Cardiac muscle cell (in vitro differentiated cells and primary cell): Measurements from ENCODE around the gene MGAT5. TPM values are rescaled to one million over a fixed set of nuclear protein-coding genes. Genes with fewer than 3 reads are reported as not detected.

Experiments
- DNase-seq, 2 donors: peaks; one replicate each; pipeline versions ENCODE4 v3.0.0 to v3.0.0-alpha.2; 2010 to 2017; ENCODE audit warnings: low read depth in 1 of 2, low spot score in 1 of 2
- H3K27ac ChIP-seq: fragments of 200-600 bp; sonication (generic); 2 replicates; pipeline ENCODE4 v1.5.1; 2016
- H3K27me3 ChIP-seq: fragments of 200-600 bp; sonication (generic); 2 replicates; pipeline ENCODE4 v1.6.0; 2016; ENCODE audit warnings: control low read depth
- H3K36me3 ChIP-seq: fragments of 200-600 bp; sonication (generic); 2 replicates; pipeline ENCODE4 v1.5.1; 2016; ENCODE audit warnings: control low read depth
- H3K4me1 ChIP-seq: fragments of 200-600 bp; sonication (generic); 2 replicates; pipeline ENCODE4 v1.8.1; 2017; ENCODE audit warnings: low read depth, mild to moderate bottlenecking, mixed run types
- H3K4me3 ChIP-seq: fragments of 200-600 bp; sonication (generic); 2 replicates; pipeline ENCODE4 v1.5.1; 2016; ENCODE audit warnings: mild to moderate bottlenecking
- H3K9me3 ChIP-seq: fragments of 200-600 bp; sonication (generic); 2 replicates; pipeline ENCODE4 v1.5.1; 2017; ENCODE audit warnings: low read depth, mild to moderate bottlenecking, control low read depth
- CTCF ChIP-seq: IDR thresholded peaks from 2 replicates; pipeline ENCODE4 v1.5.1; 2012; ENCODE audit warnings: low read depth, mild to moderate bottlenecking, low read length
- polyA plus RNA-seq: library from polyadenylated mRNA; unstranded; fragments of >200 nt; fragmentation: Nextera tagmentation; extraction: Ambion mirVana; gene quantifications from 2 replicates; pipeline ENCODE4 v1.2.1, GENCODE V29; 2016
- total RNA-seq: library from RNA; depleted of rRNA; stranded (reverse); fragments of >200 nt; gene quantifications from 2 replicates; pipeline ENCODE4 v1.2.3, GENCODE V29; 2016

MGAT5 gene
- total and polyA plus RNA-seq, 2 experiments from 2014 or later: 12.5 to 66.8 TPM

- no peaks in the 10 kb centered on the region for H3K4me1 ChIP-seq
- no peak for TF ChIP-seq CTCF
- no peaks in the 10 kb centered on the region for H3K9me3 ChIP-seq
- no peaks in the 10 kb centered on the region for H3K36me3 ChIP-seq
- no peak overlapping the region for H3K4me3 ChIP-seq
- no peaks in the 10 kb centered on the region for H3K27me3 ChIP-seq
- no peak for DNase-seq
- no peak overlapping the region for H3K27ac ChIP-seq
Observed at GRCh38 chr2:134344954-134345697, 91.3 kb downstream of the MGAT5 start.

- TF ChIP-seq CTCF: no peak
- Histone ChIP-seq H3K36me3 (no peaks in the 10 kb centered on the region), H3K4me3 (no peak overlapping the region), H3K27me3 (no peaks in the 10 kb centered on the region), H3K9me3 (no peaks in the 10 kb centered on the region), H3K4me1 (no peaks in the 10 kb centered on the region), H3K27ac (no peak overlapping the region)
- DNase-seq: no peak
Observed at GRCh38 chr2:134346141-134346540, 92.3 kb downstream of the MGAT5 start.

GRCh38 chr2:134347756-134348155, 93.9 kb downstream of the MGAT5 start:
- H3K36me3 ChIP-seq: no peaks in the 10 kb centered on the region
- H3K27me3 ChIP-seq: no peaks in the 10 kb centered on the region
- no peak for DNase-seq
- H3K27ac ChIP-seq: no peak overlapping the region
- no peak overlapping the region for H3K4me3 ChIP-seq
- no peak for TF ChIP-seq CTCF
- H3K4me1 ChIP-seq: no peaks in the 10 kb centered on the region
- H3K9me3 ChIP-seq: no peaks in the 10 kb centered on the region

GRCh38 chr2:134348239-134348638, 94.4 kb downstream of the MGAT5 start:
- no peaks in the 10 kb centered on the region for H3K36me3 ChIP-seq
- peak in 1 of 2 donors; percentile 9 for DNase-seq
- no peaks in the 10 kb centered on the region for H3K9me3 ChIP-seq
- no peaks in the 10 kb centered on the region for H3K27me3 ChIP-seq
- no peak overlapping the region for H3K4me3 ChIP-seq
- H3K4me1 ChIP-seq: no peaks in the 10 kb centered on the region
- no peak overlapping the region for H3K27ac ChIP-seq
- TF ChIP-seq CTCF: no peak

GRCh38 chr2:134348760-134349159, 94.9 kb downstream of the MGAT5 start:
- Histone ChIP-seq H3K4me1 (no peaks in the 10 kb centered on the region), H3K36me3 (no peaks in the 10 kb centered on the region), H3K9me3 (no peaks in the 10 kb centered on the region), H3K4me3 (no peak overlapping the region), H3K27ac (no peak overlapping the region), H3K27me3 (no peaks in the 10 kb centered on the region)
- no peak for TF ChIP-seq CTCF
- no peak for DNase-seq

- H3K4me3 ChIP-seq: no peak overlapping the region
- TF ChIP-seq CTCF: no peak
- no peak overlapping the region for H3K27ac ChIP-seq
- no peaks in the 10 kb centered on the region for H3K9me3 ChIP-seq
- H3K4me1 ChIP-seq: no peaks in the 10 kb centered on the region
- no peaks in the 10 kb centered on the region for H3K27me3 ChIP-seq
- DNase-seq: no peak
- peaks cover 5% of the 10 kb centered on the region for H3K36me3 ChIP-seq
Observed at GRCh38 chr2:134351016-134351415, 97.1 kb downstream of the MGAT5 start.
